WTC11 (cell line): Measurements from ENCODE around the gene MXRA7. TPM values are rescaled to one million over a fixed set of nuclear protein-coding genes. Genes with fewer than 3 reads are reported as not detected.

Source experiments
- CREB1 ChIP-seq: sonication (generic); formaldehyde crosslinking; IDR thresholded peaks from 2 replicates; pipeline ENCODE4 v1.8.0; 2023; ENCODE audit warnings: mild to moderate bottlenecking, missing genetic modification reagents
- CREM ChIP-seq: sonication (generic); formaldehyde crosslinking; IDR thresholded peaks from 2 replicates; pipeline ENCODE4 v1.8.1; 2022; ENCODE audit warnings: mild to moderate bottlenecking, missing genetic modification reagents, moderate library complexity
- ETV6 ChIP-seq: sonication (generic); formaldehyde crosslinking; IDR thresholded peaks from 2 replicates; pipeline ENCODE4 v1.8.1; 2022; ENCODE audit warnings: mild to moderate bottlenecking, missing genetic modification reagents
- GTF2I ChIP-seq: fragments of 250-450 bp; sonication (Bioruptor Pico); conservative IDR thresholded peaks from 2 replicates; pipeline ENCODE4 v1.4.0; 2021; ENCODE audit warnings: mild to moderate bottlenecking
- JAZF1 ChIP-seq: fragments of 250-450 bp; sonication (Bioruptor Pico); IDR thresholded peaks from 2 replicates; pipeline ENCODE4 v1.9.0; 2021; ENCODE audit warnings: moderate library complexity, mild to moderate bottlenecking, inconsistent platforms
- KAT7 ChIP-seq: sonication (generic); formaldehyde crosslinking; IDR thresholded peaks from 2 replicates; pipeline ENCODE4 v1.8.1; 2023; ENCODE audit warnings: missing genetic modification reagents, mild to moderate bottlenecking, borderline replicate concordance
- SMAD4 ChIP-seq: sonication (generic); formaldehyde crosslinking; IDR thresholded peaks from 2 replicates; pipeline ENCODE4 v1.8.0; 2022; ENCODE audit warnings: mild to moderate bottlenecking, missing genetic modification reagents
- TCF7 ChIP-seq: sonication (generic); formaldehyde crosslinking; IDR thresholded peaks from 2 replicates; pipeline ENCODE4 v1.8.0; 2022; ENCODE audit warnings: mild to moderate bottlenecking, low read depth, missing genetic modification reagents, moderate library complexity
- TEAD4 ChIP-seq: sonication (generic); formaldehyde crosslinking; IDR thresholded peaks from 2 replicates; pipeline ENCODE4 v1.8.0; 2022; ENCODE audit warnings: mild to moderate bottlenecking, missing genetic modification reagents
- ZBTB21 ChIP-seq: sonication (generic); formaldehyde crosslinking; IDR thresholded peaks from 2 replicates; pipeline ENCODE4 v1.8.1; 2023; ENCODE audit warnings: mild to moderate bottlenecking, missing genetic modification reagents, borderline replicate concordance
- ZNF281 ChIP-seq: sonication (generic); formaldehyde crosslinking; IDR thresholded peaks from 2 replicates; pipeline ENCODE4 v1.8.0; 2023; ENCODE audit warnings: mild to moderate bottlenecking, missing genetic modification reagents
- total RNA-seq: library from RNA; stranded (reverse); gene quantifications from 3 replicates; pipeline ENCODE4 v1.2.3, GENCODE V29; 2021
- TF ChIP-seq, protein P1 (sequence below): fragments of 250-450 bp; sonication (Bioruptor Pico); IDR thresholded peaks from 2 replicates; pipeline ENCODE4 v1.9.0; 2021; ENCODE audit warnings: moderate library complexity, mild to moderate bottlenecking, inconsistent platforms, borderline replicate concordance
- TF ChIP-seq, protein P2 (sequence below): fragments of 250-450 bp; sonication (Bioruptor Pico); IDR thresholded peaks from 2 replicates; pipeline ENCODE4 v1.9.0; 2021; ENCODE audit warnings: mild to moderate bottlenecking, borderline replicate concordance
- TF ChIP-seq, protein P3 (sequence below): sonication (generic); formaldehyde crosslinking; IDR thresholded peaks from 2 replicates; pipeline ENCODE4 v1.8.1; 2022; ENCODE audit warnings: mild to moderate bottlenecking, moderate library complexity, missing genetic modification reagents
- TF ChIP-seq, protein P4 (sequence below): sonication (generic); formaldehyde crosslinking; IDR thresholded peaks from 2 replicates; pipeline ENCODE4 v1.8.0; 2022; ENCODE audit warnings: missing genetic modification reagents
- TF ChIP-seq, protein P5 (sequence below): sonication (generic); formaldehyde crosslinking; IDR thresholded peaks from 2 replicates; pipeline ENCODE4 v1.8.1; 2022; ENCODE audit warnings: low read depth, mild to moderate bottlenecking, moderate library complexity, missing genetic modification reagents, borderline replicate concordance
- TF ChIP-seq, protein P6 (sequence below): sonication (generic); formaldehyde crosslinking; IDR thresholded peaks from 2 replicates; pipeline ENCODE4 v1.8.0; 2022; ENCODE audit warnings: mild to moderate bottlenecking, missing genetic modification reagents
- TF ChIP-seq, protein P7 (sequence below): fragments of 250-450 bp; sonication (Bioruptor Pico); IDR thresholded peaks from 2 replicates; pipeline ENCODE4 v1.9.0; 2021; ENCODE audit warnings: mild to moderate bottlenecking
- TF ChIP-seq, protein P8 (sequence below): sonication (generic); formaldehyde crosslinking; IDR thresholded peaks from 2 replicates; pipeline ENCODE4 v1.8.1; 2023; ENCODE audit warnings: mild to moderate bottlenecking, missing genetic modification reagents

The MXRA7 gene
- total RNA-seq, 1 experiment from 2014 or later = 46.5 TPM

GRCh38 chr17:76737676-76738467, 27.1 kb upstream of the MXRA7 start, which contains the start of gene MFSD11 (continued):
- TF ChIP-seq TEAD4 (CRISPR knock-in tag) (no peak), CREB1 (CRISPR knock-in tag) (no peak; the same call in 1 of the 2 replicates), ETV6 (no peak; the same call in 1 of the 2 replicates), JAZF1 (CRISPR knock-in tag) (no peak), KAT7 (no peak), TCF7 (no peak), GTF2I (CRISPR knock-in tag) (no peak), CREM (CRISPR knock-in tag) (peak; percentile 5), ZNF281 (no peak), SMAD4 (no peak), ZBTB21 (CRISPR knock-in tag) (no peak)
- TF ChIP-seq, protein P1, sequence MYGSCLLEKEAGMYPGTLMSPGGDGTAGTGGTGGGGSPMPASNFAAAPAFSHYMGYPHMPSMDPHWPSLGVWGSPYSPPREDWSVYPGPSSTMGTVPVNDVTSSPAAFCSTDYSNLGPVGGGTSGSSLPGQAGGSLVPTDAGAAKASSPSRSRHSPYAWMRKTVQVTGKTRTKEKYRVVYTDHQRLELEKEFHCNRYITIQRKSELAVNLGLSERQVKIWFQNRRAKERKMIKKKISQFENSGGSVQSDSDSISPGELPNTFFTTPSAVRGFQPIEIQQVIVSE (CRISPR knock-in tag) = no peak
- TF ChIP-seq, protein P2, sequence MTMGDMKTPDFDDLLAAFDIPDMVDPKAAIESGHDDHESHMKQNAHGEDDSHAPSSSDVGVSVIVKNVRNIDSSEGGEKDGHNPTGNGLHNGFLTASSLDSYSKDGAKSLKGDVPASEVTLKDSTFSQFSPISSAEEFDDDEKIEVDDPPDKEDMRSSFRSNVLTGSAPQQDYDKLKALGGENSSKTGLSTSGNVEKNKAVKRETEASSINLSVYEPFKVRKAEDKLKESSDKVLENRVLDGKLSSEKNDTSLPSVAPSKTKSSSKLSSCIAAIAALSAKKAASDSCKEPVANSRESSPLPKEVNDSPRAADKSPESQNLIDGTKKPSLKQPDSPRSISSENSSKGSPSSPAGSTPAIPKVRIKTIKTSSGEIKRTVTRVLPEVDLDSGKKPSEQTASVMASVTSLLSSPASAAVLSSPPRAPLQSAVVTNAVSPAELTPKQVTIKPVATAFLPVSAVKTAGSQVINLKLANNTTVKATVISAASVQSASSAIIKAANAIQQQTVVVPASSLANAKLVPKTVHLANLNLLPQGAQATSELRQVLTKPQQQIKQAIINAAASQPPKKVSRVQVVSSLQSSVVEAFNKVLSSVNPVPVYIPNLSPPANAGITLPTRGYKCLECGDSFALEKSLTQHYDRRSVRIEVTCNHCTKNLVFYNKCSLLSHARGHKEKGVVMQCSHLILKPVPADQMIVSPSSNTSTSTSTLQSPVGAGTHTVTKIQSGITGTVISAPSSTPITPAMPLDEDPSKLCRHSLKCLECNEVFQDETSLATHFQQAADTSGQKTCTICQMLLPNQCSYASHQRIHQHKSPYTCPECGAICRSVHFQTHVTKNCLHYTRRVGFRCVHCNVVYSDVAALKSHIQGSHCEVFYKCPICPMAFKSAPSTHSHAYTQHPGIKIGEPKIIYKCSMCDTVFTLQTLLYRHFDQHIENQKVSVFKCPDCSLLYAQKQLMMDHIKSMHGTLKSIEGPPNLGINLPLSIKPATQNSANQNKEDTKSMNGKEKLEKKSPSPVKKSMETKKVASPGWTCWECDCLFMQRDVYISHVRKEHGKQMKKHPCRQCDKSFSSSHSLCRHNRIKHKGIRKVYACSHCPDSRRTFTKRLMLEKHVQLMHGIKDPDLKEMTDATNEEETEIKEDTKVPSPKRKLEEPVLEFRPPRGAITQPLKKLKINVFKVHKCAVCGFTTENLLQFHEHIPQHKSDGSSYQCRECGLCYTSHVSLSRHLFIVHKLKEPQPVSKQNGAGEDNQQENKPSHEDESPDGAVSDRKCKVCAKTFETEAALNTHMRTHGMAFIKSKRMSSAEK = no peak
- TF ChIP-seq, protein P3, sequence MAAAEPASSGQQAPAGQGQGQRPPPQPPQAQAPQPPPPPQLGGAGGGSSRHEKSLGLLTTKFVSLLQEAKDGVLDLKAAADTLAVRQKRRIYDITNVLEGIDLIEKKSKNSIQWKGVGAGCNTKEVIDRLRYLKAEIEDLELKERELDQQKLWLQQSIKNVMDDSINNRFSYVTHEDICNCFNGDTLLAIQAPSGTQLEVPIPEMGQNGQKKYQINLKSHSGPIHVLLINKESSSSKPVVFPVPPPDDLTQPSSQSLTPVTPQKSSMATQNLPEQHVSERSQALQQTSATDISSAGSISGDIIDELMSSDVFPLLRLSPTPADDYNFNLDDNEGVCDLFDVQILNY (CRISPR knock-in tag) = no peak
- TF ChIP-seq, protein P4, sequence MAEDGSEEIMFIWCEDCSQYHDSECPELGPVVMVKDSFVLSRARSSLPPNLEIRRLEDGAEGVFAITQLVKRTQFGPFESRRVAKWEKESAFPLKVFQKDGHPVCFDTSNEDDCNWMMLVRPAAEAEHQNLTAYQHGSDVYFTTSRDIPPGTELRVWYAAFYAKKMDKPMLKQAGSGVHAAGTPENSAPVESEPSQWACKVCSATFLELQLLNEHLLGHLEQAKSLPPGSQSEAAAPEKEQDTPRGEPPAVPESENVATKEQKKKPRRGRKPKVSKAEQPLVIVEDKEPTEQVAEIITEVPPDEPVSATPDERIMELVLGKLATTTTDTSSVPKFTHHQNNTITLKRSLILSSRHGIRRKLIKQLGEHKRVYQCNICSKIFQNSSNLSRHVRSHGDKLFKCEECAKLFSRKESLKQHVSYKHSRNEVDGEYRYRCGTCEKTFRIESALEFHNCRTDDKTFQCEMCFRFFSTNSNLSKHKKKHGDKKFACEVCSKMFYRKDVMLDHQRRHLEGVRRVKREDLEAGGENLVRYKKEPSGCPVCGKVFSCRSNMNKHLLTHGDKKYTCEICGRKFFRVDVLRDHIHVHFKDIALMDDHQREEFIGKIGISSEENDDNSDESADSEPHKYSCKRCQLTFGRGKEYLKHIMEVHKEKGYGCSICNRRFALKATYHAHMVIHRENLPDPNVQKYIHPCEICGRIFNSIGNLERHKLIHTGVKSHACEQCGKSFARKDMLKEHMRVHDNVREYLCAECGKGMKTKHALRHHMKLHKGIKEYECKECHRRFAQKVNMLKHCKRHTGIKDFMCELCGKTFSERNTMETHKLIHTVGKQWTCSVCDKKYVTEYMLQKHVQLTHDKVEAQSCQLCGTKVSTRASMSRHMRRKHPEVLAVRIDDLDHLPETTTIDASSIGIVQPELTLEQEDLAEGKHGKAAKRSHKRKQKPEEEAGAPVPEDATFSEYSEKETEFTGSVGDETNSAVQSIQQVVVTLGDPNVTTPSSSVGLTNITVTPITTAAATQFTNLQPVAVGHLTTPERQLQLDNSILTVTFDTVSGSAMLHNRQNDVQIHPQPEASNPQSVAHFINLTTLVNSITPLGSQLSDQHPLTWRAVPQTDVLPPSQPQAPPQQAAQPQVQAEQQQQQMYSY (CRISPR knock-in tag) = 0 out of 2 replicates have a peak, but pooled peaks have one; percentile 16
- TF ChIP-seq, protein P5, sequence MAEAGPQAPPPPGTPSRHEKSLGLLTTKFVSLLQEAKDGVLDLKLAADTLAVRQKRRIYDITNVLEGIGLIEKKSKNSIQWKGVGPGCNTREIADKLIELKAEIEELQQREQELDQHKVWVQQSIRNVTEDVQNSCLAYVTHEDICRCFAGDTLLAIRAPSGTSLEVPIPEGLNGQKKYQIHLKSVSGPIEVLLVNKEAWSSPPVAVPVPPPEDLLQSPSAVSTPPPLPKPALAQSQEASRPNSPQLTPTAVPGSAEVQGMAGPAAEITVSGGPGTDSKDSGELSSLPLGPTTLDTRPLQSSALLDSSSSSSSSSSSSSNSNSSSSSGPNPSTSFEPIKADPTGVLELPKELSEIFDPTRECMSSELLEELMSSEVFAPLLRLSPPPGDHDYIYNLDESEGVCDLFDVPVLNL (CRISPR knock-in tag) = no peak
- TF ChIP-seq, protein P6, sequence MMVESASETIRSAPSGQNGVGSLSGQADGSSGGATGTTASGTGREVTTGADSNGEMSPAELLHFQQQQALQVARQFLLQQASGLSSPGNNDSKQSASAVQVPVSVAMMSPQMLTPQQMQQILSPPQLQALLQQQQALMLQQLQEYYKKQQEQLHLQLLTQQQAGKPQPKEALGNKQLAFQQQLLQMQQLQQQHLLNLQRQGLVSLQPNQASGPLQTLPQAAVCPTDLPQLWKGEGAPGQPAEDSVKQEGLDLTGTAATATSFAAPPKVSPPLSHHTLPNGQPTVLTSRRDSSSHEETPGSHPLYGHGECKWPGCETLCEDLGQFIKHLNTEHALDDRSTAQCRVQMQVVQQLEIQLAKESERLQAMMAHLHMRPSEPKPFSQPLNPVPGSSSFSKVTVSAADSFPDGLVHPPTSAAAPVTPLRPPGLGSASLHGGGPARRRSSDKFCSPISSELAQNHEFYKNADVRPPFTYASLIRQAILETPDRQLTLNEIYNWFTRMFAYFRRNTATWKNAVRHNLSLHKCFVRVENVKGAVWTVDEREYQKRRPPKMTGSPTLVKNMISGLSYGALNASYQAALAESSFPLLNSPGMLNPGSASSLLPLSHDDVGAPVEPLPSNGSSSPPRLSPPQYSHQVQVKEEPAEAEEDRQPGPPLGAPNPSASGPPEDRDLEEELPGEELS = 0 out of 2 replicates have a peak, but pooled peaks have one; percentile 39
- TF ChIP-seq, protein P7, sequence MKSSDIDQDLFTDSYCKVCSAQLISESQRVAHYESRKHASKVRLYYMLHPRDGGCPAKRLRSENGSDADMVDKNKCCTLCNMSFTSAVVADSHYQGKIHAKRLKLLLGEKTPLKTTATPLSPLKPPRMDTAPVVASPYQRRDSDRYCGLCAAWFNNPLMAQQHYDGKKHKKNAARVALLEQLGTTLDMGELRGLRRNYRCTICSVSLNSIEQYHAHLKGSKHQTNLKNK (CRISPR knock-in tag) = no peak
- TF ChIP-seq, protein P8, sequence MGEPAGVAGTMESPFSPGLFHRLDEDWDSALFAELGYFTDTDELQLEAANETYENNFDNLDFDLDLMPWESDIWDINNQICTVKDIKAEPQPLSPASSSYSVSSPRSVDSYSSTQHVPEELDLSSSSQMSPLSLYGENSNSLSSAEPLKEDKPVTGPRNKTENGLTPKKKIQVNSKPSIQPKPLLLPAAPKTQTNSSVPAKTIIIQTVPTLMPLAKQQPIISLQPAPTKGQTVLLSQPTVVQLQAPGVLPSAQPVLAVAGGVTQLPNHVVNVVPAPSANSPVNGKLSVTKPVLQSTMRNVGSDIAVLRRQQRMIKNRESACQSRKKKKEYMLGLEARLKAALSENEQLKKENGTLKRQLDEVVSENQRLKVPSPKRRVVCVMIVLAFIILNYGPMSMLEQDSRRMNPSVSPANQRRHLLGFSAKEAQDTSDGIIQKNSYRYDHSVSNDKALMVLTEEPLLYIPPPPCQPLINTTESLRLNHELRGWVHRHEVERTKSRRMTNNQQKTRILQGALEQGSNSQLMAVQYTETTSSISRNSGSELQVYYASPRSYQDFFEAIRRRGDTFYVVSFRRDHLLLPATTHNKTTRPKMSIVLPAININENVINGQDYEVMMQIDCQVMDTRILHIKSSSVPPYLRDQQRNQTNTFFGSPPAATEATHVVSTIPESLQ (CRISPR knock-in tag) = no peak
